ENCODE results near the gene CIAO2B. TPM values are rescaled to one million over a fixed set of nuclear protein-coding genes. Genes with fewer than 3 reads are reported as not detected.
A peak's percentile ranks its signal among the peaks of the same experiment; 100 is the strongest.

CIAO2B gene
- total RNA-seq, 1 donor from 2014 or later, result 69.4 TPM

- Histone ChIP-seq H3K4me1 (peaks cover 38% of the 10 kb centered on the region), H3K27ac (no peak overlapping the region), H3K27me3 (no peaks in the 10 kb centered on the region), H3K4me3 (no peak overlapping the region), H3K9me3 (no peaks in the 10 kb centered on the region), H3K36me3 (no peaks in the 10 kb centered on the region)
- no peak for DNase-seq
- no peak for TF ChIP-seq CTCF (IDR thresholded peaks at IDR 0.05)
- ATAC-seq, result no peak
- intact Hi-C loops (cut with DNase I), result no loop called here
These were observed 31.3 kb downstream of the CIAO2B start for GRCh38 chr16:66902648-66903543.

- Histone ChIP-seq H3K4me1 (peaks cover 38% of the 10 kb centered on the region), H3K27me3 (no peaks in the 10 kb centered on the region), H3K27ac (no peak overlapping the region), H3K36me3 (no peaks in the 10 kb centered on the region), H3K4me3 (no peak overlapping the region), H3K9me3 (no peaks in the 10 kb centered on the region)
- ATAC-seq, result no peak
- no peak for DNase-seq
- no peak for TF ChIP-seq CTCF (IDR thresholded peaks at IDR 0.05)
- intact Hi-C loops (cut with DNase I), result no loop called here
These were observed 32.6 kb downstream of the CIAO2B start for GRCh38 chr16:66901626-66902025.

GRCh38 chr16:66900721-66901441 is 33.3 kb downstream of the CIAO2B start:
- H3K4me1 ChIP-seq, result peaks cover 38% of the 10 kb centered on the region
- peak; percentile 57 for ATAC-seq
- H3K9me3 ChIP-seq, result no peaks in the 10 kb centered on the region
- no peaks in the 10 kb centered on the region for H3K36me3 ChIP-seq
- H3K4me3 ChIP-seq, result no peak overlapping the region
- DNase-seq, result no peak
- intact Hi-C loops (cut with DNase I), result no loop called here
- H3K27me3 ChIP-seq, result no peaks in the 10 kb centered on the region
- peak overlapping the region; percentile 73 for H3K27ac ChIP-seq
- TF ChIP-seq CTCF (IDR thresholded peaks at IDR 0.05), result no peak

- no peaks in the 10 kb centered on the region for H3K36me3 ChIP-seq
- peaks cover 35% of the 10 kb centered on the region for H3K4me1 ChIP-seq
- peak; percentile 87 for DNase-seq
- TF ChIP-seq CTCF (IDR thresholded peaks at IDR 0.05), result no peak
- no peaks in the 10 kb centered on the region for H3K27me3 ChIP-seq
- H3K4me3 ChIP-seq, result no peak overlapping the region
- intact Hi-C loops (cut with DNase I), result no loop called here
- ATAC-seq, result peak; percentile 49
- peak overlapping the region; percentile 73 for H3K27ac ChIP-seq
- H3K9me3 ChIP-seq, result no peaks in the 10 kb centered on the region
These were observed 34.1 kb downstream of the CIAO2B start for GRCh38 chr16:66899945-66900710.

GRCh38 chr16:66899310-66899944 is 34.8 kb downstream of the CIAO2B start:
- Histone ChIP-seq H3K27ac (peak overlapping the region; percentile 73), H3K9me3 (no peaks in the 10 kb centered on the region), H3K36me3 (no peaks in the 10 kb centered on the region), H3K27me3 (no peaks in the 10 kb centered on the region), H3K4me1 (peaks cover 28% of the 10 kb centered on the region), H3K4me3 (no peak overlapping the region)
- TF ChIP-seq CTCF (IDR thresholded peaks at IDR 0.05), result no peak
- intact Hi-C loops (cut with DNase I), result no loop called here
- DNase-seq, result no peak
- no peak for ATAC-seq

All from upper lobe of right lung (tissue), 1 donor.